ENCODE results near the gene CLEC2A.
A peak's percentile ranks its signal among the peaks of the same experiment; 100 is the strongest.
"Not testable (repeated sequence)": the region's sequence is repeated elsewhere in the genome, so short reads cannot be mapped to it uniquely, and the experiment has no call there.

Gene CLEC2A

GRCh38 chr12:9897535-9897934, 34.6 kb downstream of the CLEC2A start:
- no peak overlapping the region for H3K4me3 ChIP-seq (ENCODE audit: low read length)
- no peak for DNase-seq (ENCODE audit: low read depth, low spot score)

DNA sequence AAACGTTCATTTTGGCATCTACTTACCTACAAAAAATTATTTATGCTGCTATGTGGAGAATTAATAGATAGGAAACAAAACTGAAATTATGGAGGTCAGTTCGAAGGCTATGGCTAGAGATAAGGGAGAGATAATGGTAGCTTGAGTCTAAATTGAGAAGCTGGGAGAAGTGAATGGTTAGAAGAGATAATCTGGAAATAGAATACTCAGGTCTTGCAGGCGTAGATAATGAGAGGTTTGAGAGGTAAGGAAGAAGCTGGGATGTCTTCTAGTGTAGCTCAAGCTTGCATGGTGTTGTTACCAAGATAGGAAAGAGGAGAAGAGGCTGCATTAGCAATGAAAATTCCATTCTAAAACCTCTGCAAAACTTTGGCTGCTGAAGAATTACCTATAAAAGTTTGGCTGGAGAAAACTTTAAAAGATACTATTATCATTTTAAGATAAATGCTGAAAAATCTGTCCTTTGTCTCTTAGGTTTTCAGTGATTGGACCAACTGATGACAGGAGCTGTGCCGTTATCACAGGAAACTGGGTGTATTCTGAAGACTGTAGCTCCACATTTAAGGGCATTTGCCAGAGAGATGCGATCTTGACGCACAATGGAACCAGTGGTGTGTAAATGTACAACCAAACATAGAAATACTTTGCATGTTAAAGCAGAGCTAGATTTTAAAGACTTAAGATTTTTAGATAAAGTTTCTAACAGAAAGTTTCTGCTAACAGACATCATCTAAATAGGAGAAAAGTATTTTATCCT, 36.8 kb downstream of the CLEC2A start:
- no peak overlapping the region for H3K4me3 ChIP-seq (ENCODE audit: low read length)
- no peak for DNase-seq (ENCODE audit: low read depth, low spot score)

DNA sequence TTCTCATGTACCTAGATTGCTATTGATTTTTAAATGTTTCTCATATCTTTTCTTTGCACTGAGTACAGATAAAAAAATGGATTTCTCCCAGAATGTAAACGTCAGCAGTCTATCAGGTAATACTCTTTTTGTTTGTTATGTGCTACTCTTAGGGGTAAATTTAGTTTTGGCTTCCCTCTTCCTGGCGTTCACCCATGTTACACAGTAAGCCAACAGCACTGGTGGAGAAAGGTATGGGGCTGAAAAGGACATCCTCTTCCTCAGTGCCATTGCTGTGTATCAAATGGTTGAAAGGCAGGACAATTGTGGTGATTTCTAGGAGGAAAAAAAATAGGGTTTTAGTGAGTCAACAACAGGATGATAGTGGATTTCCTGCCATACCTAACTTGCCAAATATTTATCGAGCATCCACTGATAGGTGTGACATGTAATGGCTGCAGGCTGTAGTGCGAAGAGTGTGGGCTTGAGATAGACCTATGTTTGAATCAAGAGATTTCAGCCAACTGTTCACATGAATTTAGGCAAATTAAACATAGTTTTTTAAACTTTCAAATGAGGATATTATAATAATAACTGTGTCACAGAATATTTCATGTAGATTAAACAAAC, 43.4 kb downstream of the CLEC2A start:
- H3K4me3 ChIP-seq (ENCODE audit: low read length) = no peak overlapping the region
- DNase-seq (ENCODE audit: low read depth, low spot score) = no peak

GRCh38 chr12:9883175-9883574, 49.0 kb downstream of the CLEC2A start:
- no peak overlapping the region for H3K4me3 ChIP-seq (ENCODE audit: low read length)
- DNase-seq (ENCODE audit: low read depth, low spot score) = no peak

- H3K4me3 ChIP-seq (ENCODE audit: low read length) = no peak overlapping the region
- no peak for DNase-seq (ENCODE audit: low read depth, low spot score)
Observed at GRCh38 chr12:9881988-9882387, 50.2 kb downstream of the CLEC2A start.

GRCh38 chr12:9881246-9881645, 50.9 kb downstream of the CLEC2A start, which contains the start of gene KLRF2:
TSS of gene KLRF2 (plus strand) at chr12:9881489. CDS start at chr12:9881596, 107 bp downstream.
- peak; percentile 21 for DNase-seq (ENCODE audit: low read depth, low spot score)
- H3K4me3 ChIP-seq (ENCODE audit: low read length) = no peak within 1 kb of the TSS

GRCh38 chr12:9880532-9881078, 51.6 kb downstream of the CLEC2A start:
- no peak for DNase-seq (ENCODE audit: low read depth, low spot score)
- H3K4me3 ChIP-seq (ENCODE audit: low read length) = no peak overlapping the region

DNA sequence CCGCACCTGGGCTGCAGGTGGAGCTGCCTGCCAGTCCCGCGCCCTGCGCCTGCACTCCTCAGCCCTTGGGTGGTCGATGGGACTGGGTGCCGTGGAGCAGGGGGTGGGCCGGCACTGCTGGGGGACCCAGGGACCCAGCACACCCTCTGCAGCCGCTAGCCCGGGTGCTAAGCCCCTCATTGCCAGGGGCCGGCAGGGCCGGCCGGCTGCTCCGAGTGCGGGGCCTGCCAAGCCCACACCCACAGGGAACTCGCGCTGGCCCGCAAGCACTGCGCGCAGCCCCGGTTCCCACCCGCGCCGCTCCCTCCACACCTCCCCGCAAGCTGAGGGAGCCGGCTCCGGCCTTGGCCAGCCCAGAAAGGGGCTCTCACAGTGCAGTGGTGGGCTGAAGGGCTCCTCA, 56.0 kb downstream of the CLEC2A start:
- not testable (repeated sequence) for H3K4me3 ChIP-seq (ENCODE audit: low read length); DNase-seq (ENCODE audit: low read depth, low spot score)

DNA sequence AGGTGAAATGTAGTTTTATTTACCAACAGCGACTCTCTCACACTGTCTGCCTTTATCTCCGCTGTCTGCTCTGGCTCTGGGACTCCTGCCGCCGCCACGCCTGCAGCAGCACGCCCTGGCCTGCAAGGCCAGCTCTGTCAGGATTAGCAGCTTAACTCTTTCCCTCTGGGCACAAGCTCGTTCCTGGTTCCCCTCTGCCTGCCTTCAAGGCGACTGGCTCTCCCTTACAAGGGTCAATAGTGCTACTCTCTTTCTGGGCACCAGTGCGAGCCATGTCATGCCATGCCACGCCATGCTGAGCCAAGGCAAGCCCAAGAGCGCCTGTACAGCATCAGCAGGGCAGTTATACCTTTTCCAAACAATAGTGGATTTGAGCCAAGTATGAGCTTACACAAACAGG, 59.4 kb downstream of the CLEC2A start:
- no peak for DNase-seq (ENCODE audit: low read depth, low spot score)
- no peak overlapping the region for H3K4me3 ChIP-seq (ENCODE audit: low read length)

- H3K4me3 ChIP-seq (ENCODE audit: low read length) = no peak overlapping the region
- no peak for DNase-seq (ENCODE audit: low read depth, low spot score)
Observed at GRCh38 chr12:9872162-9872561, 60.0 kb downstream of the CLEC2A start.

- peak; percentile 23 for DNase-seq (ENCODE audit: low read depth, low spot score)
- peak overlapping the region; percentile 70 for H3K4me3 ChIP-seq (ENCODE audit: low read length)
Observed at GRCh38 chr12:9870286-9870866, 61.8 kb downstream of the CLEC2A start.

GRCh38 chr12:9869307-9870161, 62.6 kb downstream of the CLEC2A start, which contains the start of gene CLEC2B:
TSS of gene CLEC2B (minus strand) at chr12:9869354.
- DNase-seq (ENCODE audit: low read depth, low spot score) = peak; percentile 80
- H3K4me3 ChIP-seq (ENCODE audit: low read length) = peak within 1 kb of the TSS; percentile 70

GRCh38 chr12:9868951-9869306, 63.2 kb downstream of the CLEC2A start:
- peak overlapping the region; percentile 70 for H3K4me3 ChIP-seq (ENCODE audit: low read length)
- DNase-seq (ENCODE audit: low read depth, low spot score) = no peak

- peak; percentile 47 for DNase-seq (ENCODE audit: low read depth, low spot score)
- peak overlapping the region; percentile 70 for H3K4me3 ChIP-seq (ENCODE audit: low read length)
Observed at GRCh38 chr12:9868311-9868801, 63.8 kb downstream of the CLEC2A start.

- peak overlapping the region; percentile 70 for H3K4me3 ChIP-seq (ENCODE audit: low read length)
- DNase-seq (ENCODE audit: low read depth, low spot score) = peak; percentile 15
Observed at GRCh38 chr12:9867531-9867930, 64.6 kb downstream of the CLEC2A start.

DNA sequence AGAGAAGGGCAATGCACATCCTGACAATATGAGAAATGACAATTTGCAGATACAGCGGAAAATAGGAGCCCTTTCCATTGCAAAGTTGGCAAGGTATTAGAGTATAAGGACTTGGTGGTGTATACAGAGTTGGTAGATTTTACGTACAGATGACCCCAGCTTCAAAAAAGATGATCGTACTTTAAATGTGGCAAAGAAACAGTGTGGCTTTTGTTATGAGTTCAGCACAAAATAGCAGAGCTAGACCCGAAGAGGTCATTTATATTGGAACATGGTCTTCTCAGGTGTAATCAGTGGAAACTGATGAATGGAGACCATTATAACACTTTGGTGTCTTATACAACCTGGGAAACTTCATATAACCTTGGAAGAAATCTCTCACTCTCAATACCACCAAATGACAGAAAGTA, 65.3 kb downstream of the CLEC2A start:
- DNase-seq (ENCODE audit: low read depth, low spot score) = peak; percentile 37

DNA sequence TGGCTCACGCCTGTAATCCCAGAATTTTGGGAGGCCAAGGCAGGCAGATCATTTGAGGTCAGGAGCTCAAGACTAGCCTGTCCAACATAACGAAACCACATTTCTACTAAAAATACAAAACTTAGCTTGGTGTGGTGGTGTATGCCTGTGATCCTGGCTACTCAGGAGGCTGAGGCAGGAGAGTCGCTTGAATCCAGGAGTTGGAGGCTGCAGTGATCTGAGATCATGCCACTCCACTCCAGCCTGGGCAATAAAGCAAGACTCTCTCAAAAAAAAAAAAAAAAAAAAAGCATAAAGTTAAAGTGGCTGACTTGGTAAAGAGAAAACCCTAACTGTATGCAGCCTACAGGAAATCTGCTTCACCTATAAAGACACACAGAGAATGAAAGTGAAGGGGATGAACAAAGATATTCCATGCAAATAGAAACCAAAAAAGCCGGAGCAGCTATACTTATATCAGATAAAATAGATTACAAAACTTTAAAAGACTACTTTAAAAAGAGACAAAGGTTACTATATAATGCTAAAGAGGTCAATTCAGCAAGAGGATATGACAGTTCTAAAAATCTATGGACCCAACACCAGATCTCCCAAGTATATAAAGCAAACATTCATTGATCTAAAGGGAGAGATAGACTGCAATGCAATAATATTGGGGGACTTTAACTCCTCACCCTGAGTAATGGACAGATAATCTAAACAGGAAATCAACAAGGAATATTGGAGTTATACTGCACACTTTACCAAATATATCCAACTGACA, 67.1 kb downstream of the CLEC2A start:
- peak; percentile 64 for DNase-seq (ENCODE audit: low read depth, low spot score)
- H3K4me3 ChIP-seq (ENCODE audit: low read length) = peak overlapping the region; percentile 70

More for the DNA sequence above, 65.3 kb downstream of the CLEC2A start:
- peak overlapping the region; percentile 70 for H3K4me3 ChIP-seq (ENCODE audit: low read length)
